NCI-H1694 treated with DMSO at 0.1 percent for 48 hours (cell line): ENCODE results near the gene HOXB3.

ENCODE experiments used
- DNase-seq: peaks from one replicate; lab custom pipeline; 2025; lab: John Stamatoyannopoulos, UW

Gene HOXB3

DNA sequence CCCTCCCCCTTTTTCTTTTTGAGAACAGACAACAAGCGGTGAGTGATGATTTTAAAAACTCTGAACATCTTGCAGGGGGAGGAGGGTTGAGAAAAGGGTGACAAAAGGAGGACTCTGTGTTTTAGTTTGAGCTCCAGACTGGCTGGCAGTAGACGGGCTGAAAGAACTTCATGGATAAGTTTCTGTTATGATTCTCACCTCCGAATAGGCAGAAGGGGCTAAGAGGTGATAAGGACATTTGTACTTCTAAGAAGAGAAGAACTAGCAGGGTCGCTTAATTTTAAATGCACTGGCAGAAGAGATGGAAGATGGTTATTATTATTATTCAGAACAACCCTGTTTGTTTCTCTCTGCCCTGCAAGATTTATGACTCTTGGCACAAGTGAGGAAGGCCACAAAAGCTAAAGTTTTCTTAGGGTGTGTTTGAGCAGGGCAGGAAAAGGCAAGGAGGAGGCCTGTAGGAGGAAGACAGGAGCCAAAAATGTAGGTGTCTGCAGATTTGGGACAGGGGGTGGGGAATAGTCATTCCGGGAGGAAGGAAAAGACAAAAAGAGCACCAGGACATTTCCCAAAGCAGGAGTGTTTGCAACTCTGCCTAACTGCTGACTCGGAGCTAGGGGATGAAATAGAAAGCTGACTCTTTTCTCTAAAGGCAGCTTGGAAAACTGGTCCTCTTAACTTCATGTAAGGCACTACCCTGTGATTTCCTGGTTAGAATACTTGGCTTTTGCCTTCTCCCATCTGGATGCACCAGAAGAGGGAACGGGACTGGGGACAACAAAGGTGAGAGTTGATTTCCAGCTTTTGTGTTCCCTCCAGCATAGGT is 33.3 kb downstream of the HOXB3 start:
- DNase-seq = no peak

GRCh38 chr17:48556229-48556575 is 33.8 kb downstream of the HOXB3 start:
- DNase-seq = no peak

DNA sequence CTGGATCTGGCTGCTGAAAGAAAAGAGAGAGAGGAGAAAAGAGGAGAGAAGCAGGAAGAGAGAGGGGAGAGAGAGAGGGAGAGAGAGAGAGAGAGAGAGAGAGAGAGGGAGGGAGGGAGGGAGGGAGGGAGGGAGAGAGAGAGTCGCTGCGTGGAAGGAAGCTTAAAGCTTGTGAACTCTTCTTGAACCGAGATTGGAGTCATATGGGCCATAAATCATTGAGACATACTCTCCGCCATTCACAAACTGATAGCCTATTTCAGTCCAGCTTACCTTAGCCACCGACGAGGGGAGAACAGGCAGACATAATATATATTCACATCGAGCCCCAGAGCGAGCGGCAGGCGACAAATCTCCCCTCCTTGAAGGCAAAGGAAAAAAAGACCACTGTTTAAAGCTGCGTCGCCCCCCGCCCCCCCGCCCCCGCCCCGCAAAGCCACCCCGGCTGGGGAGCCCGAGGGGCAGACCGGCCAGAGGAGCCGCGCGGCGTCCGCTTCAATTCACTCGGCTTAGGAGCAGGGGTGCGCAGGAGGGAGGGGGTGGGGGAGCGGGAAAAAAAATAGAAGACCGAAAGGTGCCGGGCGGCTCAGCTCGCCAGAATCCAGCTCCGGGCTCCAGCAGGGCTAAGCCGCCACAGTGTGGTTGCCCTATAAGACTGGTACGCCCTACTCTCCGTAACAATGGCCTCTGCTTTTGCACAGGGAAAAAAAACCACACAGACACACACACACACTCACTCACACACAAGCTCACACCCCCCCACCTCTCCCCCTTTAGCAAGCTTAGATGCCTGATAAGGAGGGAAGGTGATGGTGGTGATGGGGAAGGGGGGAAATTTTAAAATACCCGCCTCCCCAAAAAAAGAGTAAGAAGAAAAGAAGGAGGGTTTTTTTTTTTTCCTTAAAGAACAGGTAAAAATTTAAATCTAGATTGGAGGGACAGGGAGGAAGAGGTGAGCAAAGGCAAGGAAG is 34.5 kb downstream of the HOXB3 start:
- DNase-seq = peak; percentile 55

GRCh38 chr17:48554412-48555257 is 35.4 kb downstream of the HOXB3 start:
- DNase-seq = peak; percentile 46

DNA sequence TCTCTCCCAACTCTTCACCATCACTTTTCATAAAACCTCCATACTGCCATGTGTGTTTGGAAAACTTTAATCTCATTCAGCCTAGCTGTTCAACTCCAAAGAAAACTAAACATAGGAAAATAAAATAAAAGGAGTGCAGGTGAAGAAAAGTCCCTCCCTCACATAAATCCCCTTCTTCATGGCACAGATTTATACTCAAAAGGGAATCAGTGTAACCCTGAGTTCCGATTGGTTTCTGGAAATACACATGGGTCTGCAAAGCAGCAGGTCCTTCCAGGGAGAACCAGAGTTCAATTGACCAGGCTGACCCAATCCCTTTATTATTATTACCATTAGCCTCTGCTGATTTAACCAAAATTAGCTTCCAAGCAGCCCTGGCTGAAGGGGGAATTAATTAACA is 36.2 kb downstream of the HOXB3 start:
- no peak for DNase-seq

- DNase-seq = no peak
These were observed 36.9 kb downstream of the HOXB3 start for GRCh38 chr17:48553190-48553547.

- DNase-seq = no peak
These were observed 37.4 kb downstream of the HOXB3 start for GRCh38 chr17:48552466-48553189.

DNA sequence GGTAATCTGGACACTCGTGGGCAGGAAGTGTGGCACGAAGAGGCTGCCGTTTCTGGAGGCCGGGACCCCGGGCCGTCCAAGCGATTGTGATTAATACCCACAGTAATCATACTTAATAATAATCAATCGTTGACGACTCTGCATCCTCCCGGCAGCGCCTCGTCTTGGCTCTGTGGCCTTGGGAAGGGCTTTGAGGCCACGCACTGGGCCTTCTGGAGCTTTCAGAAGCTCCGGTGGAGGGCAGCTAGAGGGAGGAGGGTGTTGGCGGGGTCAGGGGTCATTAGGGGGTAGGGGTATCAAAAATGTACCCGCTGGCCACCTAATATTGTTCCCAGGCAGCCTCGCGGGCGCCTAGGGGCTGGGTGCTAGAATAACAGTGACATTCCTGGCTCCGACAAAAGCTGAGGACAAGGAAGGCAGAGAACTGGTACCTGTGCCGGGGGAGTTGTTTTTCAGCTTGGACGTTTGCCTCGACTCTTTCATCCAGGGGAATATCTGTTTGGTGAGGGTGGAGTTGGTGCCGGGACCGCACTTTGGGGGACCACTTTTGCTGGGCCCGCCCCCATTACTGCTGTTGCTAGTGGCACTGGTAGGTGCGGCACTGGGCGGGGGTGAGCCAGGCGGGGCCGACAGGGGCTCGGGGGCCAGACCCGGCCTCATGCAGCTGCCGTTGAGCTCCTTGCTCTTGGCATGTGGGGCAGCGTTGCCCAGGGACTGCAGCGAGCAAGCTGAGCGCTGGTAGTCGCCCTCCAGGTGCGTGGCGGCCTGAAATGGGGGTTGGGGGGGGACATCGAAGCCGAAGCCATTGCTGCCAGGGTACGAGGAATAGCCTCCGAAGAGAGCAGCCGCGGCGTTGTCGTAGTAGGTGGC is 38.2 kb downstream of the HOXB3 start:
- no peak for DNase-seq

GRCh38 chr17:48551214-48551555 is 38.9 kb downstream of the HOXB3 start:
- DNase-seq = no peak

DNA sequence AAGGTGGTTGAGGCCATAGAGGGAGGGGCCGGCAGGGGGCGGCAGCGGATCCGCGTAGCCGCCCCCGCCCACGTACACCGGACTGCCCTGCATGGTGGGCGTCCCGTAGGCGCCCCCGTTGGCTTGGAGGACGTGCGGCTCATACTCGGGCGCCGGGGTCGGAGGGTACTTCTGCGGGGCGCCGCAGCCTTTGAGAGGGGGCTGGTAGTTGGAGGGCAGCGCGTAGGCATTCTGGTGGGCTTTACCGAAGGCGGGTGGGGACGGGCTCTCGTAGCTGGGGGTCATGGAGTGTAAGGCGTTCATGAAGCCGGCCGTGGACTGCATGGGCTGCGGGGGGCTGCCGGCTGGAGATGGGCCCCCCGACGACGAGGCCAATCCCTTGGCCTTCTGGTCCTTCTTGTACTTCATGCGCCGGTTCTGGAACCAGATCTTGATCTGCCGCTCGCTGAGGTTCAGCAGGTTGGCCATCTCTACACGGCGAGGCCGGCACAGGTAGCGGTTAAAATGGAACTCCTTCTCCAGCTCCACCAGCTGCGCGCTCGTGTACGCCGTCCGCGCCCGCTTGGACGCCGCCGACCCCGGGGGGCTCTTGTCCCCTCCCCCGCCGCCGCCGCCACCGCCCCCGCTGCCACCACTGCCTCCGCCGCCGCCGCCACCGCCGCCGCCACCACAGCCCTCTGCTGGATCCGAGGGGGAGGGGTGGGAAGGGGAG is 39.4 kb downstream of the HOXB3 start:
- DNase-seq = no peak

DNA sequence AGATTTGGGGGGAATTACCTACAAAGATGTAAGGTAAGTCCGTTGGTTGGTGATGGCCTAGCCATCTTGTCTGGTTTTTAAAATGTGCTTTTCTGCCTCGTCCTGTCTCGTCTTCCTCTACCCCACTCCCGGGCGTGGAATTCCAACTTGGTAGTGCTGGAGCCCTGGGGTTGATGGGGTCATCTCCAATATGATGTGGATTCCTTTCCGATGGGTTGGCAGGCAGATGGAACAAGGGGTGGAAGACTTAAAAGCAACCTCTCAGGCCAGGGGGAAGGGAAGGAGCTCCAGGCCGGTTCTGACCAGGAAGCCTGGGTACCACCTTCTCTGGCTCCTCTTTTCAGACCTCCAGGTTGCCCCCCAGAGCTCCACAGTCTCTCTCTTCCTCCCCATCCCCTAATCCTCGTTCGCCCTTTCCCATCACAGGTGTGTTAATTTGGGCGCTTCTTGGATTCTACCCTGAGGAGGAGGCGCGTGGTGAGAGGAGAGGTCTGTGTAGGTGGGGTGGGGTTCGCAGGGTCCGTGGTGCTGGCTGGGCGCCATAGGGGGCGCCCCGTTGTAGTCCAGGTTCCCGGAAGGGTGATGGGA is 40.0 kb downstream of the HOXB3 start:
- no peak for DNase-seq

GRCh38 chr17:48549281-48549630 is 40.8 kb downstream of the HOXB3 start:
- no peak for DNase-seq

DNA sequence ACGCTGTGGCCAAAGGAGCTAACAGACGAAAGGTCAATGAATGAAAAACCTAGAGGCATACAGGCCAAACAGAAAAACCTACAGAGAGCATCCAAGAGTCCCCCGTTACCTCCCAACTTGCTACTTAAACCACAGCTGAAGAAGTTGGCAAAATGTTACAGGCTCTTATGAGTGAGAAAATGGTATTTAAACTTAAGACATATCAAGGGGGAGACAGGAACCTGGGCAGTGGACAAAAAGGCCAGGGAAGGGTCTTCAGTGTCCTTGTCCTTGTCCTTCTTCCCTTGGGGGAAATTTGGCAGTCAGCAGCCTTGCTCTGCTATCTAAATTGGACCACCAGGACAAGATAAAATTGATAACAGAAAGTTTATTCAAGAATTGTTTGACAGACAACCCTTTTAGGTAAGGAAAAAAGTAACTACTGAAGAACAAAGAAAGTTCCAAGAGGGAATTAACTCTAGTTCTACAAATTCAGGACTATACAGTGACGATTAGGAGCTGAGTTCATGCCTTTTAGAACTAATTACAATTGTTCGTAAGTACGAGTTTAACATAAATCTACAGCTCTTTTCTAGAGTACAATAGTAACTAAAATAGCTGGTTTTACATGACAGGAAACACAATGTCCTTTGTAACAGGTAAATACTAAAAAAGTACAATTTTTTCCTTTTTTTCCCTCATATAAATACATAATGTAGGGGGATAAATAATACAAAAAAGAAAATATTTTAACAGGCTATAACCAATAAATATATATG is 41.3 kb downstream of the HOXB3 start:
- no peak for DNase-seq

DNA sequence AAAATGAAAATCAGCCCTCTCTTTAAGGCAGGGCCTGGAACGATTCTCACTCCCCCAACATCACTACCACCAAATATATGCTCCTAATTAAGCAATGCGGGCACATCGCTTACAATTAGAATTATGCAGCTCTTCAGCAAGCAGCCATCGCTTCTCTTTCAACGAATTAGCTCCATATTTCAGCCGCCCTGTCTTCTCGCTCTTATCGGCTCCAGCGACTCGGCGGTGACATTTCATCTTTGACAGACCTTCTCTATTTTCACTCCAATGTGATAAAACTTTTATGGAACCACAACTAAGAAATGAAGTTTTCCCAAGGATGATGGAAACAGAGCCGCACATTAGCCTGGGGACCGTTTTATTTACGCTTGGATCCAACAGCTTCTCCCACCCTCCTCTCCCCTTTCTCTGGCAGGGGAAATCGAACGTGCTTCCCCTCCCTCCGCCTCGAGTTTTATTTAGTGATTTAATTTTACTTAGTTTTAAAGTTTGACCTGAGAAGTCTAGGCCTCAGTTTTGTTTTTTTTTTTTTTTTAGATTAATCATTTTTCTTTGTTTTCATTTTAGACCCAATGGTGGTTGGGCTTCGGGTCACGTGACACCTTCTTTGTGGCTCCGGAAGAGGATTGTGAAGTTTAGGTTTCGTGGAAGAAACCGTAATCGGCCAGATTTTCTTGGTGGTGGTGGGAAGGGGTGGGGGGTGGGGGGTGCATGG is 42.1 kb downstream of the HOXB3 start:
- DNase-seq = no peak

- no peak for DNase-seq
These were observed 42.9 kb downstream of the HOXB3 start for GRCh38 chr17:48546924-48547807.

- no peak for DNase-seq
These were observed 43.7 kb downstream of the HOXB3 start for GRCh38 chr17:48546137-48546923.
